Suppressor macrophage treated with lipopolysaccharide for 4 hours (primary cell): Measurements from ENCODE around the gene GCA.
A peak's percentile ranks its signal among the peaks of the same experiment; 100 is the strongest.

Experiments
- DNase-seq: peaks from one replicate; pipeline ENCODE4 v3.0.0-alpha.2; 2020

Gene GCA

GRCh38 chr2:162343824-162344616 is at the start of gene GCA:
Gene GCA, plus strand, starts transcription at chr2:162344132. Its CDS starts 117 bp downstream, at chr2:162344249.
- peak; percentile 96 for DNase-seq

- DNase-seq: peak; percentile 57
Measured at GRCh38 chr2:162295009-162295408, 48.9 kb upstream of the GCA start.

DNA sequence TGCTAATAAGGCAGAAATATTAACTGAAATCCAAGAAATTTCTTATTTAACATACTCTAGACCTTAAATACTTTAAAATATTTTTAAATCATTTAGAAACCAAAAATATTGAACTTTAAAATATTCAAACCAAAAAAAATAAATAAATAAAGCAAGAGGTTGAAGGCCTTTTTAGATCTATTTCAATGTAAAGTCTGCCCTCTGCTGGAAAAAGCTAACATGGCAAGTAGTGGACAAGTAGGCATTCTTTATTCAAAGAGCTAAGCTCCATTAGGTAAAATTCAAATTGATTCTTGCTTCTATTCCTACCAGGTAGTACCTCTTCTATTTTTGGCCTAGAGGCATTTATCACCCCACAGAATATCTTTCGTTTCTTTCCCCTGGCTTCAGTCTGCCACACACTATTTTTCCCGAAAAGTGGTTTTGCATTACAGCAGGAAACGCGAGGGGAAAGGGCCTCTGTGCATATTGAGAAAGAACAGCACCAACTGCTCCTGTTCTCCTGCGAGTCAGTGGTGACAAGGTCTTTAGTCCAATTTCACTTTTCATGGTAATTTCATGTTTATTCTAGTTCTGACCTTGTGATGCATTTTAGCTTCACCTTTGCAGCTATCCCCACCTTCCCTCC is 45.9 kb upstream of the GCA start:
- peak; percentile 76 for DNase-seq

GRCh38 chr2:162298669-162299335 is 45.1 kb upstream of the GCA start:
- DNase-seq: no peak

- no peak for DNase-seq
Measured at GRCh38 chr2:162300266-162300665, 43.7 kb upstream of the GCA start.

DNA sequence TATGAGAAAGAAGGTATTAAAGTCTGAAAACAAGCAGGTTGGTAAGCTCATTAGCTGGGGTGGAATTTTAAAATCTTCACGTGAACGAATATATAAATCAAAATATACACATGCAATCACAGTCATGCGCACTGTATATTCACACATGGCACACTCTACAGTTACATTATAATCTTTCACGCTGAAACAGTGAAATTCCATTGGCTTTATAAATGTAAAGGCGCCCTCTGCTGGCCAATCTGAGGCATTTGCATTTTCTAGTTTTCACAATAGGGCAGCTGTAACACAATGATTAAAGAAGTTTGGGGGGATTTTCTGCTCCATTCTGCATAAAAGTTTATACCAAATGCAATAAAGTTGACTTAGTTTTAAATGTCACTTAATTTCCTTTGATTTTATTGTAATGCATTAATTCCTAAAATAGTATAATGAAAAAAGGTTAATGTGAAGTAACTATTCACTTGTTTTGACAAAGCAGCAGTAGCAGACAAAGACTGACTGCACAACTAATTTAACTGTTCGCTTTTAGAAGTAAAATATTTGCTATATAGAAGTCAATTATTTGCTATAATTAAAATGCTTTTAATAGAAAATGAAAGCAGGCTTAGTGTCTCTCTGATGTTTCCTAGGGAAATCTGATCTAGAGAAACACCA is 42.7 kb upstream of the GCA start:
- DNase-seq: peak; percentile 72

- DNase-seq: no peak
Measured at GRCh38 chr2:162301877-162302276, 42.1 kb upstream of the GCA start.

DNA sequence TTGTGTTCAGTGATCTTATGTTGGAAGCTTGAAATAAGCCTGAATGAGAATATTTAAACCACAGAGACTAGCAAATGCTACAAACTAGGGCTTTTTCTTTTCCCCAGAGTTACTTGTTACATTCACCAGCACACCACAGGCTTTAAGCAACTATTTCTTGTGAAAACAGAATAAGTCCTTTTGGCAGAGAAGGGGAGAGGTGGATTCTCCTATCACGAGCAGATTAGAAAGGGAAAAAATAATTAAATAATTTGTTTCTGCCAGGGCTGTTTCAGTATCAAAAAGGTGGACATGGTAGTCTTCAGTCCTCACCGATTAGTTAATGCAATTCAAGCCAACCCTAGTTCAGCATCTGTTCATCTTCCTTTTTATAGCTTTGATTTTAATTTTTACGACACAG is 38.0 kb upstream of the GCA start:
- no peak for DNase-seq

GRCh38 chr2:162308747-162309503 is 35.0 kb upstream of the GCA start:
- DNase-seq: no peak

GRCh38 chr2:162312853-162313252 is 31.1 kb upstream of the GCA start:
- DNase-seq: no peak

DNA sequence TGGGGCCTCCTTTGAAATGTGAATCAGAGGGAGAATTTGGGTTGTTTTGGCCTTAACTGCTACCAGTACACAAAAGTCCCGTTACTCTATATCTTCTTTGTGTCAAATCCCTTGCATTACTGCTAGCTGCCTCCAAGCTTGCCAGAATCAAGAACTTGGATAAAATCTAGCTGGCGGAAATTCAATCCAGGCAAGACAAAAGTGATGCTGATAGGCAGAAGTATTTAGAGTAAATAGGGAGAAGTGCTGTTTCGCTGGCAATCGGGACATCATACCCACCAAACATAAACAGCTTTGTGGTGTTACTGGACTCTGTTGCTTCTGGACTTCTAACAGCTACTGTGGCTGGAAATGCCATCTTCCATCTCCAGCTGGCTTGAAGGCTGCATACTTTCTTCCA is 28.0 kb upstream of the GCA start:
- no peak for DNase-seq

DNA sequence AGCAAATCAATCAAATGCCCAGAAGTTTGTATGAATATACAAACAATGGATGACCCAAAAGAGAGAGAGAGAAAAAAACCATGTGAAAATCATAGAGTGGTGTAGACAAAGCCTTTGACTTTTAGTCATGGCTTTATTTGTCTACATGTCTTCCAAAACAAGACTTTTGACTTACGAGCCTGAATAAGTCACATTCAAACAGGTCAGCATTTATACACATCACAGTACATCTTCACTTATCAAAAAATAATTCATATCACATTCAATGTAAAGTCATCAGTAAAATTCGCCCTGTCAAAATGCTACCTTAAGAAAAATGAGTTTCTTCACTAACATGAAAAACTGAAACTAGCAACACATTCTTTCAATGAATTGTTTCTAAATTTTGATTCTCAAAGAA is 27.3 kb upstream of the GCA start:
- DNase-seq: no peak

DNA sequence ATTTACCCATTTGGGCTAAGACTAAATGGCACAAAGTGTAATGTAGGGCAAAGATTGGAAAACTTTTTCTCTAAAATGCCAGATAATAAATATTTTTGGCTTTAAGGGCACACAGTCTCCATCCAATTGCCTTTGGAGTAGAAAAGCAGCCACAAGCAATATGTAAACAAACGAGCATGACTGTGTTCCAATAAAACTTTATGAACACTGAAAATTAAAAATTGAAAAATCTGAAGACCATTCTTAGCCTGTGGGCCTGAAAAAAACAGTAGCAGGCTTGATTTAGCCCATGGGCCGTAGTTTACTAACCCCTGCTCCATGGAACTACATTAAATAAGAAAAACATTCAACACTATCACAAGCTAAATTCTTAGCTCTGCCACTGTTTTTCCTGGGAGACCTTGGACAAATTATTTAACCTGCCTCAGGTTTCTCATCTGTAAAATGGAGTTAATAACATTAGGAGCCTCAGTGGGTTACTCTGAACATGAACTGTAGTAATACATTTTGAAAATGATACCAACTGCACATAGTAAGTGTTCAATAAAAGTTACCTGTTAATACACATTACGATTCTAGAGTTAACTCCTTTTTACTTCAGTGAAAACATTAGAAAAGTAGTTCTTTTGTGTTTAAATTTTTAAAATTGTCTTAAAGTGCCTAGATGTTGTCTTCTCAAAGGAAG is 26.7 kb upstream of the GCA start:
- no peak for DNase-seq

DNA sequence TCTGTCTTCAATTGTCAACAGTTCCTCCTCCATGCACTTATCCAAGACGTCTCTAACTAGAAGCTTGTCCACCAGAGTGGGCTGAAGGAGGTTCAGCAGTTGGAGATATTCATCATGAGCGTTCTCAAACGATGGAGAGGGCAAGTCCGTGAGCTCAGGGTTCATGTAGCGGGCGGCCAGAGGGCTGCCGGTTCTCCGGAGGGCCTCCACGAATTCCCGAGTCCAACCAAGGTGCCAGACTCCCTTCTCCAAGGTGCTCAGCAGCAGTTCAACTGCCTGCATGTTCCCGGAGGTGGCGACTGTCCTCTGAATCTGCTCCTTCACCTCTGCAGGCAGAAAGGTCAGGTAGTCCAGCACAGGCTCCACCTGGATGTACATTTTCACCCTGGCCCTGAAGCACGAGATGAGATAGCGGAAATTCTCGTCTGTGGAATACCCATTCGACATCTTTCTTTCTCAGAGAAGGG is 26.0 kb upstream of the GCA start:
- peak; percentile 53 for DNase-seq

DNA sequence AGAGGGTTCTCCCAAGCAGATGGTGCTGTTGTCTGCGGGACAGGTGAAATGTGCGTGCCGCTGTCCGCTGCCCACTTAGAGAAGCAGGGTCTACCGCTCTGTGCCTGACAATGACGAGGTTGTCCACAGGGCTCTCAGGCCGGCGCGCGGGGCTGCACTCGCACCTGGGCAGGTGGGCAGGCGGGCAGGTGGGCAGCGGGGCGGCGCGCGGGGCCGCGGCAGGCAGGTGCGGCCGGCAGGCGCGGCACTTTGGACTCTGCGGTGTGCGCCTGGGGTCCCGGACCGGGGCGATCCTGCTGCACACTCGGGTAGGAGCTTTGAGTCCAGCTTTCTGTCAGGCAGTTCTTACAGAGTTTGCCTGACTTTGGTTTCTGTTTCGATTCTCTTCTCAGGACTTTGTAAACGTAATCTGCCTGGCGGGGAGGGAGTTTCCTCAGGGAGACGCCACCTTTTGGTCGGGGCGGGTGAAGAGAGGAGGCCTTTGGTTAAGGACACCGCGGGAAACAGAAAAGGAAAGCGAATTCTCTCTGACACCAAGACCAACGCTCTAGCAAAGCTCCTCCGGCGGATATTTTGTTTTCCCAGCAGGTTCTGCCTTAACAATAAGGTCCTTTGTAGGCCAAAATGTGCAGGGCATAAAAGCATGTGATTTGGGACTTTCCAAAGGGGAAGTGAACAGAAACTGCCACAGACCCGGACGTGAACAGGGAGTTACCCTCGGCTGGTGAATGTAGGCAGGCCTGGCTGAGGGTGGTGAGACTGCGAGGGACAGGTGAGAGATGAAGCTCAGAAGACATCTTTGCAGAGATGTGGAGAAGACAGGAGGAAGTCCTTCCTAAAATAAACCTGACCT is 25.4 kb upstream of the GCA start, which contains the start of gene IFIH1:
IFIH1 (minus strand) TSS at position 357 of the 853 bp plus-strand sequence. CDS start 377 bp downstream, outside the sequence.
- DNase-seq: peak; percentile 99

- DNase-seq: peak; percentile 80
Measured at GRCh38 chr2:162320864-162321517, 22.9 kb upstream of the GCA start.

DNA sequence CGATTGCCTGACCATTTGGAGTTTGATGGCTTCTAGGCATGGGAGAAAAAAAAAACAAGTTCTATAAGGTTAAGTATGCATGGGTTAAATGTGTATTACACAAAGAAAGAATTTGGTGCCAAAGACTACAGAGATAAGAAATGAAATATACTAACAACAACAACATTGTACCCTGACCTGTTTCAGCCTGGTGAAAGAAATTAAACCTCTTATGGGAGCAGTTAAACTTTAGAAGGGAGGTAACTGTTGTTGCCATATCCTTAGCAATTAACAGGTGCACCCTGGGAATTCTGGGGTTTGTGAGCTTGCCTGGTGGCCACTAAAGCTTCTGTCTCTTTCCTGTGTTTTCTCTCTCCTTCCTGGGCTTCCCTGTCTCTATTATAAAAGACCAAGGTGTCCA is 19.0 kb upstream of the GCA start:
- DNase-seq: no peak

- DNase-seq: no peak
Measured at GRCh38 chr2:162327134-162327769, 16.7 kb upstream of the GCA start.

- no peak for DNase-seq
Measured at GRCh38 chr2:162327806-162328205, 16.1 kb upstream of the GCA start.
